Mucosa of descending colon (tissue), 3 donors: ENCODE measurements around the gene BRINP1. TPM values are rescaled to one million over a fixed set of nuclear protein-coding genes. Genes with fewer than 3 reads are reported as not detected.

Experiments
- ATAC-seq: fragments of 200-7000 bp; cut with Tn5 transposase; one replicate; pipeline ENCODE4 v1.9.1; 2020; ENCODE audit warnings: mild to moderate bottlenecking, moderate library complexity
- DNase-seq, 3 donors: peaks; one replicate each; pipeline ENCODE4 v3.0.0-alpha.2; 2020
- H3K36me3 ChIP-seq: fragments of 200-600 bp; one replicate; pipeline ENCODE4 v1.8.0; 2021; ENCODE audit warnings: low read depth, mild to moderate bottlenecking
- H3K4me1 ChIP-seq: fragments of 200-600 bp; one replicate; pipeline ENCODE4 v1.8.0; 2021; ENCODE audit warnings: low read depth, mild to moderate bottlenecking
- H3K4me3 ChIP-seq: fragments of 200-600 bp; one replicate; pipeline ENCODE4 v1.8.0; 2021; ENCODE audit warnings: mild to moderate bottlenecking
- H3K9me3 ChIP-seq: fragments of 200-600 bp; one replicate; pipeline ENCODE4 v1.8.0; 2021; ENCODE audit warnings: mild to moderate bottlenecking
- intact Hi-C, 2 donors: fragments of 100-400 bp; cut with DNase I in 1 of 2; cut with micrococcal nuclease in 1 of 2; formaldehyde crosslinking; loops; one replicate each; pipeline versions ENCODE4 v1.11.0 to v1.11.1; 2022; cut with DNase I, micrococcal nuclease
- total RNA-seq, 3 donors: library from RNA; stranded (reverse); fragmentation: NEBNext Ultra II Directional in 2 of 3; extraction: Animal tissue kit (Norgen Biotek cat#: 25700) in 2 of 3; gene quantifications; one replicate each; pipeline versions ENCODE4 v1.2.1 to v1.2.4, GENCODE V29; 2021 to 2023
- TF ChIP-seq, protein P1 (sequence below): fragments of 200-600 bp; IDR thresholded peaks from one replicate; pipeline ENCODE4 v1.8.0; 2022; ENCODE audit warnings: antibody characterized with exemption, mild to moderate bottlenecking
- donor health status: DM: no; HTN: no; CAD: no; lungs with moderate emphysema.
- donor health status: DM: no; HTN: no; CAD: no.
- donor health status: DM: no; HTN: yes; CAD: no.

Gene BRINP1
- total RNA-seq, 3 donors from 2014 or later: 0.09 to 0.29 (median 0.25) TPM

DNA sequence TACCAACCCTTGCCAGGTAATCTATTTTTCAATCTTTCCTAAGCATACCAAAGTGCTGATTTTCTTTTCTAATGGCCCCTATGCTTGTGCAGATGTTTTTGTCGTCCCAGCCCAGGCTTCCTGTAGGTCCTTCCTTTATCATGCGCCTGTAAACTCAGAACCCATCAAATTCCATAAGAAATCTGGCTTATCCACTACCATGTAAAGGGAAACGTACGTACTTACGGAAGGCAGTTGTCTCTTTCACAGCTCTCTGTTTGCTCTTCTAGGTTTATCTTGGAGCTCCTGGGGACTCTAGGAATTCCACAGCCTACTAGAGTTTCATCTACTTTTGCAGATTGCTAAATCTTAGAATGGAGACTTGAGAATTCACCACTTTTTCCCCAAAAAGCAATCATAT lies 9.0 kb downstream of the BRINP1 start:
- TF ChIP-seq, protein P1, sequence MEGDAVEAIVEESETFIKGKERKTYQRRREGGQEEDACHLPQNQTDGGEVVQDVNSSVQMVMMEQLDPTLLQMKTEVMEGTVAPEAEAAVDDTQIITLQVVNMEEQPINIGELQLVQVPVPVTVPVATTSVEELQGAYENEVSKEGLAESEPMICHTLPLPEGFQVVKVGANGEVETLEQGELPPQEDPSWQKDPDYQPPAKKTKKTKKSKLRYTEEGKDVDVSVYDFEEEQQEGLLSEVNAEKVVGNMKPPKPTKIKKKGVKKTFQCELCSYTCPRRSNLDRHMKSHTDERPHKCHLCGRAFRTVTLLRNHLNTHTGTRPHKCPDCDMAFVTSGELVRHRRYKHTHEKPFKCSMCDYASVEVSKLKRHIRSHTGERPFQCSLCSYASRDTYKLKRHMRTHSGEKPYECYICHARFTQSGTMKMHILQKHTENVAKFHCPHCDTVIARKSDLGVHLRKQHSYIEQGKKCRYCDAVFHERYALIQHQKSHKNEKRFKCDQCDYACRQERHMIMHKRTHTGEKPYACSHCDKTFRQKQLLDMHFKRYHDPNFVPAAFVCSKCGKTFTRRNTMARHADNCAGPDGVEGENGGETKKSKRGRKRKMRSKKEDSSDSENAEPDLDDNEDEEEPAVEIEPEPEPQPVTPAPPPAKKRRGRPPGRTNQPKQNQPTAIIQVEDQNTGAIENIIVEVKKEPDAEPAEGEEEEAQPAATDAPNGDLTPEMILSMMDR: no peak
- intact Hi-C loops: no loop called here
- DNase-seq (no peak), ATAC-seq (no peak)
- no peaks in the 10 kb centered on the region for H3K36me3 ChIP-seq
- no peak overlapping the region for H3K4me3 ChIP-seq
- H3K9me3 ChIP-seq: no peaks in the 10 kb centered on the region
- no peaks in the 10 kb centered on the region for H3K4me1 ChIP-seq

DNA sequence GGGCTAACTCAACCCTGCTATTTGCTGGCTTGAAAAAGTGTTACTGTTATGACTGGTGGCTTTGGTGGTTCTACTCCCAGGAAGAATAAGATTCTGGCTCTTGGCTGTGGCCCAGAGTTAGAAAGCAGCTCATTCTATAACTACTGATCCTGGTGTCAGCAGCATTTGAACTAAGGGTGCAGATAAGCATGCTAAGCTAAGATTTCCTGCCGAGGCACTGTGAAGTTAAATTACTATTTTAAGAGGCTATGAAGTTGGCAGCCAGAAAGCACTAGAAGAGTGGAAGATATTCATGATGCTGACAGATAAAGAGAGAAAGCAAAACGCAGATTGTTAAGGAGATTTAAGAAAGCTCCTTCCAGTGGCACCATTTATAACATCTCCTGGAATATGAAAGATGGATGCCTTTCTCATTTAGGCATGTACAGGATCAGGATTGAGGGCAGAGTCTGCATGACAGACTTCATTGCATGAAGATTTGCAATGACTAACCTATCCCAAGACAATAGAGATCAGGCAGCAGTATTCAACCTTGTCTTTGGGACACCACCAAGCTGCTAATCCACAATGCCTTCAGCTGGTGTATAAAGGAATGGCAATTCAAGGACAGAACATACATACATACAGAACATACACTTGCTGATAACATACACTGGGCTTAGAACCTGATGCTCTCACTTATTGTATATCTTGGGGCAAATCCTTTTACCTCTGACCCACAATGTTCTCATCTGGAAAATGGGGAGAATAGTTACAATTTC lies 11.7 kb downstream of the BRINP1 start:
- DNase-seq (no peak), ATAC-seq (no peak)
- Histone ChIP-seq H3K4me1 (no peaks in the 10 kb centered on the region), H3K36me3 (no peaks in the 10 kb centered on the region), H3K9me3 (no peaks in the 10 kb centered on the region), H3K4me3 (no peak overlapping the region)
- TF ChIP-seq, protein P1: no peak
- intact Hi-C loops: no loop called here

DNA sequence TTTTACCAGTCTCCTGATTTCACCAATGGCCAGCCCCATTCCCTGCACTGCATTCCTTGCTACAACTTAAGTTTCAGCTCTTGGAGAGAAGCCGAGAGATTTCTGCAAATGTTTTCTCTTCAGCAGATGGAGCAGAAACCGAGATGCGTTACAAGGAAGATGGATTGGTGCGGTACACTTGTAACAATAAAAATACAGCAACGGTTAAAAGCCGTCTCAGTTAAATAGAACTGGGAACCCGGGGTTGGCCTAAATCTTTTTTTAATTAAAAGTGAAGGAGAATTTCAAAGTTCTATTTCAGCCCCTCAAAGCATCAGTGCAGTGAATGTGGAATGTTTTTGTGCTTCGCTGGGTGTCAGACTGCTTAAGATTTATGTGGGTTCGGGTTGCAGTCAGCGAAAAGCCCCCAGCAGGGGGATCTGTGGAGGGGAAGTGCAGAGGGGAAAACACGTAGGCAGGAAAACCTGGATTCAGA lies 19.8 kb downstream of the BRINP1 start:
- Histone ChIP-seq H3K36me3 (no peaks in the 10 kb centered on the region), H3K4me3 (no peak overlapping the region), H3K4me1 (no peaks in the 10 kb centered on the region), H3K9me3 (no peaks in the 10 kb centered on the region)
- intact Hi-C loops: no loop called here
- TF ChIP-seq, protein P1: no peak
- DNase-seq (no peak), ATAC-seq (no peak)

DNA sequence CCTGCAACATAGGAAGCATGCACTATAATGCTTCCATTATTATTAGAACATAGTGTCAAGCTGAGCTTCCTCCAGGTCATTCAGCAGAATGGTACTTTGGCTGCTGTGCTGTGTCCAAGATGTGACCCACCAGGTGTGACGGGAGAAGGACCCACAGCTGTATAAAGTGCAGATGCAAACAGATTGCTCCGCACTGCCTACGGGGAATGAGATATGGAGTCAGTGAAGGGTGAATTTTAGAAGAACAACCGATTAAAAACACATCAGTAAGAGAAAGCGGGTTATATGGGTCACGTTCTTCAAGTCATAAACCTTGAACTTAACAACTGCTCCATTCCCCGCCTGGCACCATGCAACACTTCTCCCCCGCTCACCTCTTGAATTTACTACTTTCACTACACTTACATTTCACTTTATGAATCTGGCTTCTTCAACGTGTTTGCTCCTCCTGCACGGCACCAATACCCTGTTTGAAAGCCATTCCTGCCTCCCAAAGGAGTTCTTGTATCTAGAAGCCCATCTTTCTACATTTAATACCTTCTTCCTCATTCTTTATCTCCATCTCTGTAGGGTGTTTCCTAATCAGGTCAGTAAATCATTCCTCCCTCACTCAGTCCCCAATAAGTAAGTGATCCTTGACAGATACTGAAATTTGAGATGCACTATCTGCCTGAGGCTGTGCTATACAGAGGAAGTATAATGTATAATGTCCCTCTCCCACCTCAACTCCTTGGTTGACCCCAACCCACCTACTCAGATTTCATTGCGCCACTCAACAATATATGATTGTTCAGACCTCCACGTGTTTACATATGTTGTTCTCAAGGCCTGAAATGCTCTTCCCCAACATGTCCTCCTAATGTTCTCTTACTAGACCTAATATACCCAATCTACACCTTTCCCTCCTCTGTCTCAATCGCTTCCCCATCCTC lies 25.9 kb downstream of the BRINP1 start:
- no peaks in the 10 kb centered on the region for H3K9me3 ChIP-seq
- H3K4me1 ChIP-seq: no peaks in the 10 kb centered on the region
- intact Hi-C loops: no loop called here
- H3K4me3 ChIP-seq: no peak overlapping the region
- DNase-seq: no peak
- TF ChIP-seq, protein P1: no peak
- no peak for ATAC-seq
- H3K36me3 ChIP-seq: no peaks in the 10 kb centered on the region

DNA sequence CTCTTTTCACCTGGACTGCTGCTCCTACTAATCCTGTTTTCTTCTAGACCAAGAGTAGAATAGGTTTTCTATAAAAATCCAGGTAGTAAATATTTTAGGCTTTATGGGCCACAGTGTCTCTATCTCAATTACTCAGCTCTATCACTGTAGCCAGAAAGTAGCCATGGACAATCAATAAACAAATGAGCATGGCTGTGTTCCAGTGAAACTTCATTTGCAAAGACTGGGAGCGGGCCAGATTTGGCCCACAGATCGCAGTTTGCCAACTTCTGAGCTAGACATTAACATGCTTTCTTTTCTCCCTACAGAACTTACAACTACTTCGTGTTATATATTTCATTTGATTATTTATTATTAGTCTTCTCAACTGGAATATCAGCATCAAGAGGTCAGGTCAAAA lies 30.2 kb downstream of the BRINP1 start:
- TF ChIP-seq, protein P1: no peak

More for the DNA sequence above, 30.2 kb downstream of the BRINP1 start:
- Histone ChIP-seq H3K36me3 (no peaks in the 10 kb centered on the region), H3K4me3 (no peak overlapping the region), H3K4me1 (no peaks in the 10 kb centered on the region), H3K9me3 (no peaks in the 10 kb centered on the region)
- no peak for DNase-seq
- ATAC-seq: no peak
- intact Hi-C loops: no loop called here
